Peyer's patch (tissue), 4 donors: ENCODE measurements around the gene PHGDH.

Experiments
- CTCF ChIP-seq, 6 experiments: fragments of 450-650 bp in 4 of 6; fragments of 200-600 bp in 2 of 6; sonication (generic) in 1 of 6; IDR thresholded peaks; one replicate each; pipeline ENCODE4 v1.5.1; 2017 to 2019; ENCODE audit warnings: antibody characterized with exemption in 6 of 6, mild to moderate bottlenecking in 3 of 6, moderate library complexity in 1 of 6
- POLR2A ChIP-seq, 2 donors: fragments of 450-650 bp; IDR thresholded peaks; one replicate each; pipeline ENCODE4 v1.5.1; 2017; ENCODE audit warnings: antibody characterized with exemption in 2 of 2, mild to moderate bottlenecking in 2 of 2, moderate library complexity in 2 of 2

- no peak for TF ChIP-seq CTCF (IDR thresholded peaks at IDR 0.05)
- TF ChIP-seq POLR2A (IDR thresholded peaks at IDR 0.05): no peak
These were observed 46.9 kb downstream of the PHGDH start for GRCh38 chr1:119758584-119758983.
